Liver (tissue), 9 donors: ENCODE results near the gene IKZF1. TPM values are rescaled to one million over a fixed set of nuclear protein-coding genes. Genes with fewer than 3 reads are reported as not detected.

Source experiments
- DNase-seq: peaks from one replicate; pipeline ENCODE4 v3.0.0-alpha.2; 2017; ENCODE audit warnings: low spot score
- H3K27ac ChIP-seq, 2 donors: one replicate each; pipeline ENCODE4 v1.7.0; 2013; ENCODE audit warnings: inconsistent platforms in 2 of 2, low read length in 2 of 2, control low read depth in 1 of 2, low read depth in 1 of 2, mild to moderate bottlenecking in 1 of 2
- H3K27me3 ChIP-seq, 4 donors: one replicate each; pipeline versions ENCODE4 v1.6.1 to v1.7.0; 2013; ENCODE audit warnings: low read length in 3 of 4, inconsistent platforms in 1 of 4, mild to moderate bottlenecking in 1 of 4, moderate library complexity in 1 of 4; ENCODE audit not compliant: control insufficient read depth in 4 of 4, insufficient read depth in 4 of 4
- H3K36me3 ChIP-seq, 4 donors: one replicate each; pipeline versions ENCODE4 v1.6.1 to v1.7.0; 2013; ENCODE audit warnings: low read length in 3 of 4, mild to moderate bottlenecking in 3 of 4, low read depth in 1 of 4, moderate library complexity in 1 of 4; ENCODE audit not compliant: control insufficient read depth in 4 of 4, insufficient read depth in 3 of 4
- H3K4me1 ChIP-seq, 4 donors: one replicate each; pipeline versions ENCODE4 v1.6.1 to v1.7.0; 2013; ENCODE audit warnings: low read length in 3 of 4, mild to moderate bottlenecking in 3 of 4, moderate library complexity in 1 of 4; ENCODE audit not compliant: control insufficient read depth in 4 of 4, insufficient read depth in 4 of 4
- H3K4me3 ChIP-seq, 3 donors: one replicate each; pipeline versions ENCODE4 v1.6.1 to v1.7.0; 2013; ENCODE audit warnings: low read length in 3 of 3, control low read depth in 1 of 3, low read depth in 1 of 3, mild to moderate bottlenecking in 1 of 3
- H3K9ac ChIP-seq, 2 donors: one replicate each; pipeline ENCODE4 v1.7.0; 2013; ENCODE audit warnings: low read length in 2 of 2, mild to moderate bottlenecking in 2 of 2, moderate library complexity in 2 of 2, control low read depth in 1 of 2, low read depth in 1 of 2
- H3K9me3 ChIP-seq, 4 donors: one replicate each; pipeline versions ENCODE4 v1.6.1 to v1.7.0; 2013; ENCODE audit warnings: low read length in 3 of 4; ENCODE audit not compliant: control insufficient read depth in 4 of 4
- ATF3 ChIP-seq: IDR thresholded peaks from 2 replicates; pipeline ENCODE4 v1.6.1; 2016; ENCODE audit warnings: antibody characterized with exemption
- CTCF ChIP-seq: fragments of 150-350 bp; IDR thresholded peaks from 2 replicates; pipeline ENCODE4 v1.5.1; 2017; ENCODE audit warnings: improper control_type of control experiment, low read depth, low read length; ENCODE audit not compliant: missing input control
- EGR1 ChIP-seq, 2 donors: IDR thresholded peaks; 2 replicates each; pipeline ENCODE4 v1.6.1; 2016 to 2018; ENCODE audit warnings: antibody characterized with exemption in 2 of 2, low read depth in 2 of 2
- FOXA1 ChIP-seq: IDR thresholded peaks from 2 replicates; pipeline ENCODE4 v1.6.1; 2016; ENCODE audit warnings: antibody characterized with exemption
- FOXA2 ChIP-seq: IDR thresholded peaks from 2 replicates; pipeline ENCODE4 v1.6.1; 2016; ENCODE audit warnings: antibody characterized with exemption
- GABPA ChIP-seq, 2 donors: IDR thresholded peaks in 1 of 2; conservative IDR thresholded peaks in 1 of 2; 2 replicates each; pipeline ENCODE4 v1.6.1; 2016; ENCODE audit warnings: antibody characterized with exemption in 2 of 2, mild to moderate bottlenecking in 1 of 2, moderate library complexity in 1 of 2
- HNF4A ChIP-seq, 2 donors: conservative IDR thresholded peaks; 2 replicates each; pipeline ENCODE4 v1.6.1; 2016; ENCODE audit warnings: antibody characterized with exemption in 2 of 2, mild to moderate bottlenecking in 2 of 2
- HNF4G ChIP-seq: IDR thresholded peaks from 2 replicates; pipeline ENCODE4 v1.6.1; 2016; ENCODE audit warnings: antibody characterized with exemption
- JUND ChIP-seq, 2 donors: IDR thresholded peaks; 2 replicates each; pipeline ENCODE4 v1.6.1; 2016; ENCODE audit warnings: antibody characterized with exemption in 2 of 2
- MAX ChIP-seq: IDR thresholded peaks from 2 replicates; pipeline ENCODE4 v1.6.1; 2016; ENCODE audit warnings: antibody characterized with exemption
- NR2F2 ChIP-seq: IDR thresholded peaks from 2 replicates; pipeline ENCODE4 v1.6.1; 2016; ENCODE audit warnings: antibody characterized with exemption
- RAD21 ChIP-seq, 2 donors: IDR thresholded peaks; 2 replicates each; pipeline ENCODE4 v1.6.1; 2016; ENCODE audit warnings: antibody characterized with exemption in 2 of 2, mild to moderate bottlenecking in 2 of 2
- RXRA ChIP-seq, 2 donors: IDR thresholded peaks; 2 replicates each; pipeline ENCODE4 v1.6.1; 2017 to 2018; ENCODE audit warnings: antibody characterized with exemption in 2 of 2, mild to moderate bottlenecking in 1 of 2
- SP1 ChIP-seq: IDR thresholded peaks from 2 replicates; pipeline ENCODE4 v1.6.1; 2018; ENCODE audit warnings: antibody characterized with exemption, mild to moderate bottlenecking
- TAF1 ChIP-seq: conservative IDR thresholded peaks from 2 replicates; pipeline ENCODE4 v1.6.1; 2016; ENCODE audit warnings: antibody characterized with exemption, mild to moderate bottlenecking
- YY1 ChIP-seq: IDR thresholded peaks from 2 replicates; pipeline ENCODE4 v1.6.1; 2016; ENCODE audit warnings: antibody characterized with exemption, mild to moderate bottlenecking
- ZBTB33 ChIP-seq: IDR thresholded peaks from 2 replicates; pipeline ENCODE4 v1.6.1; 2016; ENCODE audit warnings: antibody characterized with exemption
- WGBS: extraction: QIAGEN DNeasy Blood & Tissue Kit; methylation state at CpG from one replicate; pipeline ENCODE4 v1.1.7; 2013; 5-methylcytosine and 5-hydroxymethylcytosine counted together
- polyA plus RNA-seq, 2 donors: library from polyadenylated mRNA; stranded (reverse) in 1 of 2; unstranded in 1 of 2; fragments of 200-250 nt in 1 of 2; fragments of >200 nt in 1 of 2; fragmentation: Nextera tagmentation in 1 of 2; extraction: Ambion mirVana in 1 of 2; gene quantifications; one replicate each; pipeline versions ENCODE4 v1.2.1 to v1.2.3, GENCODE V29; 2013 to 2015
- total RNA-seq, 2 donors: library from RNA; depleted of rRNA; stranded (reverse); fragments of >200 nt; gene quantifications; one replicate each; pipeline ENCODE4 v1.2.3, GENCODE V29; 2014
- donor health status: healthy.
- donor health status: healthy.
- donor health status: healthy.
- donor health status: healthy.
- donor health status: healthy.

The IKZF1 gene
- total and polyA plus RNA-seq, 4 donors, result 1.6 to 43.5 (median 6.2) TPM

- Histone ChIP-seq H3K9ac (no peak overlapping the region), H3K4me1 (no peaks in the 10 kb centered on the region), H3K27me3 (no peaks in the 10 kb centered on the region), H3K36me3 (no peaks in the 10 kb centered on the region), H3K9me3 (no peaks in the 10 kb centered on the region), H3K27ac (no peak overlapping the region), H3K4me3 (no peak overlapping the region)
- TF ChIP-seq SP1 (no peak), ATF3 (no peak)
- WGBS, result 80% methylated on average over 4 of the region's 4 CpGs
- DNase-seq, result no peak
Observed at GRCh38 chr7:50431722-50432305, 127.3 kb downstream of the IKZF1 start.

- no peaks in the 10 kb centered on the region for H3K4me1 ChIP-seq
- no peak for DNase-seq
- WGBS, result 96% methylated on average over 3 of the region's 3 CpGs
- no peak overlapping the region for H3K9ac ChIP-seq
- no peak overlapping the region for H3K4me3 ChIP-seq
- no peak for TF ChIP-seq CTCF
- TF ChIP-seq RAD21 (IDR thresholded peaks at IDR 0.05), result no peak
- H3K36me3 ChIP-seq, result peaks cover 0 to 7% (median 3%) of the 10 kb centered on the region in 4 donors
- H3K27me3 ChIP-seq, result no peaks in the 10 kb centered on the region
- H3K9me3 ChIP-seq, result no peaks in the 10 kb centered on the region
- no peak overlapping the region for H3K27ac ChIP-seq
Observed at GRCh38 chr7:50436133-50436806, 131.8 kb downstream of the IKZF1 start.

- 86% methylated on average over 4 of the region's 4 CpGs for WGBS
- TF ChIP-seq MAX (no peak), JUND (IDR thresholded peaks at IDR 0.05) (no peak), GABPA (IDR thresholded peaks at IDR 0.05 in 1 of 2, conservative IDR thresholded peaks at IDR 0.05 in 1 of 2) (no peak), HNF4A (conservative IDR thresholded peaks at IDR 0.05) (no peak), YY1 (no peak), RAD21 (IDR thresholded peaks at IDR 0.05) (no peak), HNF4G (no peak), CTCF (no peak), ATF3 (no peak), NR2F2 (no peak), SP1 (no peak), EGR1 (IDR thresholded peaks at IDR 0.05; ENCODE audit: low read depth in 2 of 2) (no peak), FOXA1 (no peak), ZBTB33 (no peak), RXRA (IDR thresholded peaks at IDR 0.05) (no peak), TAF1 (no peak), FOXA2 (no peak)
Observed at GRCh38 chr7:50446542-50446960, 142.0 kb downstream of the IKZF1 start.

More at GRCh38 chr7:50446542-50446960, 142.0 kb downstream of the IKZF1 start:
- no peaks in the 10 kb centered on the region for H3K9me3 ChIP-seq
- no peak overlapping the region for H3K4me3 ChIP-seq
- peaks cover 0 to 17% (median 8%) of the 10 kb centered on the region in 4 donors for H3K36me3 ChIP-seq
- no peak overlapping the region for H3K9ac ChIP-seq
- DNase-seq, result no peak
- H3K27me3 ChIP-seq, result no peaks in the 10 kb centered on the region
- peaks cover 3 to 22% (median 11%) of the 10 kb centered on the region in 4 donors for H3K4me1 ChIP-seq
- H3K27ac ChIP-seq, result no peak overlapping the region
